H1 (cell line): ENCODE results near the gene SBNO1. TPM values are rescaled to one million over a fixed set of nuclear protein-coding genes. Genes with fewer than 3 reads are reported as not detected.

Source experiments
- ATF2 ChIP-seq: IDR thresholded peaks from 2 replicates; pipeline ENCODE4 v1.6.1; 2012; ENCODE audit warnings: low read length, inconsistent platforms
- EGR1 ChIP-seq: IDR thresholded peaks from 2 replicates; pipeline ENCODE4 v1.6.1; 2011; ENCODE audit warnings: low read depth, low read length, borderline replicate concordance
- EP300 ChIP-seq, 2 experiments: IDR thresholded peaks; 1 replicate in 1 of 2; 2 replicates in 1 of 2; pipeline ENCODE4 v1.6.1; 2011 to 2012; ENCODE audit warnings: low read depth in 2 of 2, low read length in 2 of 2, mild to moderate bottlenecking in 2 of 2, borderline replicate concordance in 1 of 2, inconsistent platforms in 1 of 2, moderate library complexity in 1 of 2
- SP4 ChIP-seq: IDR thresholded peaks from 2 replicates; pipeline ENCODE4 v1.6.1; 2012; ENCODE audit warnings: low read length, inconsistent platforms
- polyA plus RNA-seq, 7 experiments: library from polyadenylated mRNA; depleted of rRNA in 3 of 7; stranded (reverse) in 5 of 7; unstranded in 2 of 7; fragments of >200 nt in 5 of 7; fragments of 200-250 nt in 2 of 7; gene quantifications; 1 replicate in 5 of 7; 2 replicates in 1 of 7; 4 replicates in 1 of 7; pipeline versions ENCODE4 v1.2.1 to v1.2.3, GENCODE V29; 2011 to 2013; ENCODE audit warnings: missing spikeins in 2 of 7, mixed read lengths in 2 of 7
- total RNA-seq: library from RNA; stranded (reverse); fragmentation: NEBNext Ultra II Directional; extraction: Animal tissue kit (Norgen Biotek cat#: 25700); gene quantifications from 2 replicates; pipeline ENCODE4 v1.2.1, GENCODE V29; 2021

SBNO1 gene
- total and polyA plus RNA-seq, 2 of the 8 experiments (the other 6 are each of a cell fraction or from before 2014, with no cell fraction given): 6.7 to 57.7 TPM

GRCh38 chr12:123254853-123255446 is 109.7 kb downstream of the SBNO1 start (continued):
- no peak for TF ChIP-seq EGR1
- no peak for TF ChIP-seq ATF2
- TF ChIP-seq EP300 (IDR thresholded peaks at IDR 0.05; ENCODE audit: borderline replicate concordance in 1 of 2, low read depth in 2 of 2, low read length in 2 of 2): no peak
- no peak for TF ChIP-seq SP4
